GM12891 (cell line): ENCODE data around the gene DNAH11.
"Not testable (repeated sequence)": the region's sequence is repeated elsewhere in the genome, so short reads cannot be mapped to it uniquely, and the experiment has no call there.

Source experiments
- DNase-seq: peaks from one replicate; pipeline ENCODE4 v3.0.0; 2011; ENCODE audit warnings: low spot score; ENCODE audit not compliant: insufficient read length
- FAIRE-seq: peaks from 2 replicates; lab custom pipeline; 2011; peaks lifted over from hg19 to GRCh38; lab: Jason Lieb, UNC
- PAX5 ChIP-seq: IDR thresholded peaks from 2 replicates; pipeline ENCODE4 v1.6.1; 2011; ENCODE audit warnings: low read length, moderate library complexity, mild to moderate bottlenecking; ENCODE audit not compliant: insufficient read depth, severe bottlenecking
- POLR2A ChIP-seq: IDR thresholded peaks from 2 replicates; pipeline ENCODE4 v1.6.1; 2011; ENCODE audit warnings: low read depth, low read length, control low read depth
- POLR2AphosphoS5 ChIP-seq: IDR thresholded peaks from 2 replicates; pipeline ENCODE4 v1.6.1; 2011; ENCODE audit warnings: low read depth, low read length, control low read depth
- POU2F2 ChIP-seq: IDR thresholded peaks from 2 replicates; pipeline ENCODE4 v1.6.1; 2011; ENCODE audit warnings: low read depth, mild to moderate bottlenecking, control low read depth, low read length, moderate library complexity
- SPI1 ChIP-seq: IDR thresholded peaks from 2 replicates; pipeline ENCODE4 v1.6.1; 2011; ENCODE audit warnings: low read depth, low read length, control low read depth
- TAF1 ChIP-seq: IDR thresholded peaks from 2 replicates; pipeline ENCODE4 v1.6.1; 2011; ENCODE audit warnings: low read depth, low read length, control low read depth

The DNAH11 gene

GRCh38 chr7:21526007-21526406 lies 16.8 kb upstream of the DNAH11 start:
- TF ChIP-seq SPI1 (no peak), PAX5 (no peak), POLR2AphosphoS5 (no peak), TAF1 (no peak), POU2F2 (no peak), POLR2A (no peak)
- no peak for FAIRE-seq
- DNase-seq: no peak

GRCh38 chr7:21526448-21526847 lies 16.4 kb upstream of the DNAH11 start:
- FAIRE-seq: no peak
- no peak for DNase-seq
- TF ChIP-seq SPI1: no peak
- TF ChIP-seq TAF1: no peak
- no peak for TF ChIP-seq POLR2AphosphoS5
- no peak for TF ChIP-seq POLR2A
- TF ChIP-seq PAX5: no peak
- TF ChIP-seq POU2F2: no peak

GRCh38 chr7:21532485-21532884 lies 10.4 kb upstream of the DNAH11 start:
- peak; percentile 21; the same call in 1 of the 2 replicates for TF ChIP-seq SPI1
- not testable (repeated sequence) for DNase-seq, FAIRE-seq

GRCh38 chr7:21533646-21534045 lies 9.2 kb upstream of the DNAH11 start:
- DNase-seq, FAIRE-seq: not testable (repeated sequence)

- FAIRE-seq, DNase-seq: not testable (repeated sequence)
These were observed 6.3 kb upstream of the DNAH11 start for GRCh38 chr7:21536445-21537118.

GRCh38 chr7:21538936-21539495 lies 3.8 kb upstream of the DNAH11 start:
- TF ChIP-seq POLR2A (no peak), SPI1 (peak; percentile 40; the same call in 1 of the 2 replicates)
- FAIRE-seq: no peak
- DNase-seq: no peak

GRCh38 chr7:21543528-21544302 lies 876 bp downstream of the DNAH11 start:
- no peak for FAIRE-seq
- TF ChIP-seq TAF1: no peak
- no peak for DNase-seq

- TF ChIP-seq TAF1 (no peak), POLR2AphosphoS5 (no peak)
- FAIRE-seq: no peak
- DNase-seq: no peak
These were observed 1.4 kb downstream of the DNAH11 start for GRCh38 chr7:21544303-21544656.

- DNase-seq (no peak), FAIRE-seq (no peak)
- no peak for TF ChIP-seq PAX5
- TF ChIP-seq POLR2A: no peak
- no peak for TF ChIP-seq POLR2AphosphoS5
- TF ChIP-seq TAF1: no peak
- no peak for TF ChIP-seq SPI1
- TF ChIP-seq POU2F2: no peak
These were observed 1.9 kb downstream of the DNAH11 start for GRCh38 chr7:21544715-21545114.

- no peak for TF ChIP-seq SPI1
- no peak for TF ChIP-seq POLR2AphosphoS5
- TF ChIP-seq POLR2A: no peak
- no peak for TF ChIP-seq POU2F2
- no peak for TF ChIP-seq PAX5
- no peak for TF ChIP-seq TAF1
- DNase-seq (no peak), FAIRE-seq (no peak)
These were observed 4.7 kb downstream of the DNAH11 start for GRCh38 chr7:21547501-21547900.

- no peak for TF ChIP-seq POLR2A
- no peak for TF ChIP-seq SPI1
- no peak for TF ChIP-seq POLR2AphosphoS5
- TF ChIP-seq TAF1: no peak
- no peak for TF ChIP-seq PAX5
- TF ChIP-seq POU2F2: no peak
- no peak for DNase-seq
- FAIRE-seq: no peak
These were observed 5.7 kb downstream of the DNAH11 start for GRCh38 chr7:21548491-21548890.
